ENCODE data around the gene NDUFA6.

The NDUFA6 gene

DNA sequence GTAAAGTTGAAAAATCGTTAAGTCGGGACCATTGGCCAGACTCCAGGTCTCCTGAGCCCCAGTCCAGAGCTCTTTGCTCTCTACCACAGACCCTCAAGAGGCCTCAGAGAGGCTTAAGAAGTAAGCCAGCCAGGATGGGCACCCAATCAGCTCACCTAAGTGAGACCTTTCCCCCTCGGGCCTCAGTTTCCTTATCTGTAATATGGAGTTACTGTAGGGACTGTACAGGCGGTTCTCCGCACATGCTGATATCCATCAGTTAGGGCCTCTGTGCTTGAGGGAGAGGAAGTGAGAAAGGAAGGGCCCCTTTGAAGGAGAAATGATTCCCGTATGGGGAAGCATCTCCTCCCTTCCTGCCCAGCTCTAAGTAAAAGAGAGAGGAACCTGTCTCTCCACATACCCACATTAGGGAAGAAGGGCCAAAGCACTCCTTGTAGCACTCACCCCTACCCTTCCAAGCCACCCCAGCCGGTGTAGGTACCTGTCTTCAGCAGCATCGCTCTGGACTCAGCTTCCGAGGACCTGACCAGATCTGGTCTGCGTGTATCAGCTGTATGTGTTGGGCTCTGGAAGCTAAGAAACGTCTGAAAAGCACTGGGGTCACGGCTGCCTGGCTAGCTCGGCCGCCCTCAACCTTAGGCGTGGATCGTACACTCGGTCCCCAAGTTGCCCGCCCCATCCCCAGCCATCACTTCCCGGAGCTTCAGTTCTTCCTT, 20.6 kb downstream of the NDUFA6 start:
- no peak for TF ChIP-seq CTCF (IDR thresholded peaks at IDR 0.05; ENCODE audit: extremely low read depth, missing control alignments)
- no peak for DNase-seq (ENCODE audit: low spot score)

- TF ChIP-seq CTCF (IDR thresholded peaks at IDR 0.05; ENCODE audit: extremely low read depth, missing control alignments): no peak
- DNase-seq (ENCODE audit: low spot score): no peak
Observed at GRCh38 chr22:42068291-42068690, 22.3 kb downstream of the NDUFA6 start.

DNA sequence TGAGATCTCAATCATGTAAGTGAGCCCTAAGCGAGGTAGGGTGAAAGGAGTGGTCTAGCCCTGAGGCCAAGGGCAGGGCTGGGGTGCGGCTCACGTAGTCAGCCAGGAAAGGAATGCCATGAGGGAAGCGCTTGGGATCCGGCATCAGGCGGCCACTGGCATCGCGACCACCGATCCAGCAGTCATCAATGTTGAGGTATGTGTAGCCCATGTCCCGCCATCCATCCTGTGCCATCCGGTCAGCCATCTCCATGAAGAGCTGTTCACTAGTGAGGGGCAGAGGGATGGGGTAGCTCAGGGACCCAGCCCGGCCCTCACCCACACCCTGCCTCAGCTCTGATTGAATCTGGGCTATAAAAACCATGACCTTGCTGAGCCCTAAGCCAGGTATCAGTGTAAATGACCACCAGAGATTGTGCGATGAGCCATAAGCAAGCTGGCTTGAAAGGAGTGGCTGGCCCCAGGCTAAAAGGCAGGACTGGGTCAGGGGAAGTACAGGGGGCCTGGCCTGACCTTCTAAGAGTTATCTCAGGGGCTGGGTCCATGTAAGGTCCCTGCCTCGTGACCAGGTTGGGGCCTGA, 22.8 kb downstream of the NDUFA6 start:
- no peak for TF ChIP-seq CTCF (IDR thresholded peaks at IDR 0.05; ENCODE audit: extremely low read depth, missing control alignments)
- DNase-seq (ENCODE audit: low spot score): no peak

DNA sequence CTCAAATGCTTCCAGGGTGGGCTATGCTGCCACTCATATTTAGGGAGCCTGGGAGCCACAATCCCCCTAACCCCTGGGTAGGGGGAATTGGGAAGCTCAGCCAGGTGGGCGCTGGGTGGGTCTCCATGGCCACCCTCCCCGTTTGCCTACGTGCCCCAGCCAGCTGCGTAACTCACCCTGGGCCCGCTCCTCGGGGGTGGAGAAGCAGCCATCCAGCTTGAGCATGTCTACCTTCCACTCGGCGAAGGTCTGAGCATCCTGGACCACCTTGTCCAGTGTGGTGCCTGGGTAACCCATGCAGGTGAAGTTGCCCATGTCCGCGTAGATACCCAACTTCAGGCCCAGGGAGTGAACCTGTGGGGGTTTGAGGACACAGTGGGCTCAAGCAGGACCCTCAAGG, 23.6 kb downstream of the NDUFA6 start:
- TF ChIP-seq CTCF (IDR thresholded peaks at IDR 0.05; ENCODE audit: extremely low read depth, missing control alignments): no peak
- DNase-seq (ENCODE audit: low spot score): no peak

- no peak for DNase-seq (ENCODE audit: low spot score)
- TF ChIP-seq CTCF (IDR thresholded peaks at IDR 0.05; ENCODE audit: extremely low read depth, missing control alignments): no peak
Observed at GRCh38 chr22:42066126-42066761, 24.3 kb downstream of the NDUFA6 start.

- no peak for TF ChIP-seq CTCF (IDR thresholded peaks at IDR 0.05; ENCODE audit: extremely low read depth, missing control alignments)
- DNase-seq (ENCODE audit: low spot score): no peak
Observed at GRCh38 chr22:42065438-42066125, 25.0 kb downstream of the NDUFA6 start.

- no peak for TF ChIP-seq CTCF (IDR thresholded peaks at IDR 0.05; ENCODE audit: extremely low read depth, missing control alignments)
Observed at GRCh38 chr22:42064629-42065028, 25.9 kb downstream of the NDUFA6 start.

More at GRCh38 chr22:42064629-42065028, 25.9 kb downstream of the NDUFA6 start:
- no peak for DNase-seq (ENCODE audit: low spot score)
